Neural progenitor cell (in vitro differentiated cells): ENCODE data around the gene RGMB.

ENCODE experiments used
- EZH2 ChIP-seq: fragments of 200-600 bp; sonication (generic); IDR thresholded peaks from 2 replicates; pipeline ENCODE4 v1.6.1; 2017; ENCODE audit warnings: antibody characterized with exemption, mild to moderate bottlenecking, moderate library complexity
- TF ChIP-seq, protein P1 (sequence below): fragments of 200-600 bp; sonication (generic); IDR thresholded peaks from 2 replicates; pipeline ENCODE4 v1.5.1; 2017; ENCODE audit warnings: antibody characterized with exemption, mild to moderate bottlenecking

DNA sequence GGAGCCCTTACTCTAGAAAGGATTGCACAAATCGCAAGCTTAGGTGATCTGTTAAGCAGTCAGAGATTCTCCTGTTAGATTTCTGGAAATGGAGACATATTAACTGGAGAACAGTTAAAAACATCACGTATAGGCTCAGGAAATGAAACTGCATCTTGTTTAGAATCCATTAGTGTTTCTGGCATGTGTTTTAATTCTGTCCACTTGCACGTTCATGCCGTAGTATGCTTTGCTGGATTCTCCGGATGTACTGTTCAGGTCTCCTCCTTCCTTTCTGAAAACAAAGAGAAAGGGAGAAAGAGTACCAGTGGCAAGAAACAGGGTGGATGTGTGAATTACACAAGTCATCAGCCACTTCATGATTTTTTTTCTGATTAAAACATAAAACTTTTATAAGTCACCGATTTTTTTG is 2.5 kb upstream of the RGMB start:
- TF ChIP-seq, protein P1, sequence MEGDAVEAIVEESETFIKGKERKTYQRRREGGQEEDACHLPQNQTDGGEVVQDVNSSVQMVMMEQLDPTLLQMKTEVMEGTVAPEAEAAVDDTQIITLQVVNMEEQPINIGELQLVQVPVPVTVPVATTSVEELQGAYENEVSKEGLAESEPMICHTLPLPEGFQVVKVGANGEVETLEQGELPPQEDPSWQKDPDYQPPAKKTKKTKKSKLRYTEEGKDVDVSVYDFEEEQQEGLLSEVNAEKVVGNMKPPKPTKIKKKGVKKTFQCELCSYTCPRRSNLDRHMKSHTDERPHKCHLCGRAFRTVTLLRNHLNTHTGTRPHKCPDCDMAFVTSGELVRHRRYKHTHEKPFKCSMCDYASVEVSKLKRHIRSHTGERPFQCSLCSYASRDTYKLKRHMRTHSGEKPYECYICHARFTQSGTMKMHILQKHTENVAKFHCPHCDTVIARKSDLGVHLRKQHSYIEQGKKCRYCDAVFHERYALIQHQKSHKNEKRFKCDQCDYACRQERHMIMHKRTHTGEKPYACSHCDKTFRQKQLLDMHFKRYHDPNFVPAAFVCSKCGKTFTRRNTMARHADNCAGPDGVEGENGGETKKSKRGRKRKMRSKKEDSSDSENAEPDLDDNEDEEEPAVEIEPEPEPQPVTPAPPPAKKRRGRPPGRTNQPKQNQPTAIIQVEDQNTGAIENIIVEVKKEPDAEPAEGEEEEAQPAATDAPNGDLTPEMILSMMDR: no peak
- no peak for TF ChIP-seq EZH2
